H1 (cell line): ENCODE measurements around the gene SLC24A4. TPM values are rescaled to one million over a fixed set of nuclear protein-coding genes. Genes with fewer than 3 reads are reported as not detected.

Experiments
- CTCF ChIA-PET: fragments of 300-600 bp; sonication (Branson Sonifier 250); formaldehyde crosslinking; loops from one replicate; lab custom pipeline; 2021; ENCODE audit not compliant: partially characterized antibody; lab: Charles Lee
- POLR2A ChIA-PET: fragments of 300-600 bp; sonication (Branson Sonifier 250); formaldehyde crosslinking; loops from one replicate; lab custom pipeline; 2021; ENCODE audit warnings: inconsistent platforms; ENCODE audit not compliant: partially characterized antibody; lab: Charles Lee
- DNase-seq, 2 experiments: peaks; one replicate each; pipeline versions ENCODE4 v3.0.0 to v3.0.0-alpha.2; 2010 to 2022; ENCODE audit warnings: low spot score in 2 of 2, low read depth in 1 of 2, mixed read lengths in 1 of 2
- FAIRE-seq: peaks from 2 replicates; lab custom pipeline; 2011; peaks lifted over from hg19 to GRCh38; lab: Jason Lieb, UNC
- H2AFZ ChIP-seq: 2 replicates; pipeline ENCODE4 v1.8.1; 2012; ENCODE audit warnings: low read length, inconsistent platforms
- H2AK5ac ChIP-seq: 2 replicates; pipeline ENCODE4 v1.6.1; 2013; ENCODE audit warnings: low read depth, low read length
- H2BK120ac ChIP-seq: replicated peaks from 2 replicates; pipeline ENCODE3; 2013; ENCODE audit warnings: low read depth, low read length, inconsistent platforms
- H2BK12ac ChIP-seq: 2 replicates; pipeline ENCODE4 v1.6.1; 2013; ENCODE audit warnings: low read depth, low read length
- H2BK15ac ChIP-seq: 2 replicates; pipeline ENCODE4 v1.6.1; 2013; ENCODE audit warnings: low read length
- H2BK20ac ChIP-seq: 2 replicates; pipeline ENCODE4 v1.6.1; 2013; ENCODE audit warnings: low read length
- H2BK5ac ChIP-seq: 2 replicates; pipeline ENCODE4 v1.6.1; 2013; ENCODE audit warnings: low read depth, low read length
- H3K14ac ChIP-seq: 2 replicates; pipeline ENCODE4 v1.6.1; 2013; ENCODE audit warnings: inconsistent platforms; ENCODE audit not compliant: insufficient read length
- H3K18ac ChIP-seq: 2 replicates; pipeline ENCODE4 v1.6.1; 2013; ENCODE audit warnings: low read length; ENCODE audit errors: extremely low read depth
- H3K23ac ChIP-seq: 2 replicates; pipeline ENCODE4 v1.6.1; 2013; ENCODE audit warnings: inconsistent platforms; ENCODE audit not compliant: insufficient read length
- H3K23me2 ChIP-seq: 2 replicates; pipeline ENCODE4 v1.6.1; 2013; ENCODE audit warnings: low read depth, low read length
- H3K27ac ChIP-seq: 2 replicates; pipeline ENCODE4 v1.6.1; 2011; ENCODE audit warnings: low read depth, low read length, inconsistent platforms
- H3K27me3 ChIP-seq, 4 experiments: replicated peaks in 1 of 4; 1 replicate in 1 of 4; 2 replicates in 3 of 4; pipeline versions ENCODE4 v1.6.1 to v1.8.1; 2011 to 2013; ENCODE audit warnings: low read length in 3 of 4, mild to moderate bottlenecking in 3 of 4, inconsistent platforms in 2 of 4, mixed read lengths in 2 of 4, moderate library complexity in 1 of 4; ENCODE audit not compliant: control insufficient read depth in 3 of 4, insufficient read depth in 3 of 4; ENCODE audit errors: extremely low read depth in 1 of 4
- H3K36me3 ChIP-seq, 4 experiments: 2 replicates each; pipeline versions ENCODE4 v1.6.1 to v1.8.1; 2011 to 2013; ENCODE audit warnings: mild to moderate bottlenecking in 4 of 4, low read length in 3 of 4, moderate library complexity in 2 of 4, control low read depth in 1 of 4, inconsistent platforms in 1 of 4; ENCODE audit not compliant: insufficient read depth in 4 of 4, control insufficient read depth in 2 of 4
- H3K4ac ChIP-seq: replicated peaks from 2 replicates; pipeline ENCODE3; 2013; ENCODE audit warnings: low read length, low read depth, mixed read lengths, inconsistent platforms; ENCODE audit not compliant: insufficient read length
- H3K4me1 ChIP-seq, 4 experiments: replicated peaks in 1 of 4; 1 replicate in 1 of 4; 2 replicates in 3 of 4; pipeline versions ENCODE4 v1.6.1 to v1.8.1; 2011 to 2013; ENCODE audit warnings: low read length in 3 of 4, inconsistent platforms in 2 of 4, mixed read lengths in 1 of 4; ENCODE audit not compliant: insufficient read depth in 4 of 4, control insufficient read depth in 3 of 4
- H3K4me2 ChIP-seq, 2 experiments: 2 replicates each; pipeline versions ENCODE4 v1.6.1 to v1.8.1; 2011 to 2013; ENCODE audit warnings: low read depth in 2 of 2, low read length in 2 of 2, control low read depth in 1 of 2, inconsistent platforms in 1 of 2, mild to moderate bottlenecking in 1 of 2; ENCODE audit not compliant: insufficient read depth in 1 of 2
- H3K4me3 ChIP-seq, 4 experiments: fragments of 200-600, 300-600 bp in 1 of 4; sonication (generic), shearing (Covaris generic), sonication (Bioruptor Twin) in 1 of 4; 2 replicates each; pipeline versions ENCODE4 v1.5.1 to v1.8.1; 2011 to 2016; ENCODE audit warnings: low read length in 4 of 4, low read depth in 3 of 4, control low read depth in 2 of 4, inconsistent platforms in 2 of 4, mild to moderate bottlenecking in 2 of 4, mixed read lengths in 1 of 4, moderate library complexity in 1 of 4; ENCODE audit not compliant: insufficient read depth in 2 of 4; ENCODE audit errors: extremely low read depth in 1 of 4
- H3K56ac ChIP-seq: replicated peaks from 2 replicates; pipeline ENCODE3; 2013; ENCODE audit warnings: low read depth, mild to moderate bottlenecking, mixed read lengths, low read length, inconsistent platforms; ENCODE audit not compliant: insufficient read length
- H3K79me1 ChIP-seq: 2 replicates; pipeline ENCODE4 v1.6.1; 2013; ENCODE audit warnings: low read depth, low read length, control low read depth
- H3K79me2 ChIP-seq, 2 experiments: 2 replicates each; pipeline versions ENCODE4 v1.6.1 to v1.8.1; 2012 to 2013; ENCODE audit warnings: low read length in 2 of 2, mild to moderate bottlenecking in 2 of 2, inconsistent platforms in 1 of 2; ENCODE audit not compliant: insufficient read depth in 2 of 2, control insufficient read depth in 1 of 2
- H3K9ac ChIP-seq, 4 experiments: replicated peaks in 1 of 4; 1 replicate in 1 of 4; 2 replicates in 3 of 4; pipeline versions ENCODE4 v1.6.1 to v1.8.1; 2011 to 2013; ENCODE audit warnings: low read depth in 3 of 4, low read length in 3 of 4, control low read depth in 2 of 4, mild to moderate bottlenecking in 2 of 4, moderate library complexity in 2 of 4, inconsistent platforms in 1 of 4; ENCODE audit errors: extremely low read depth in 1 of 4
- H3K9me3 ChIP-seq, 2 experiments: 2 replicates each; pipeline versions ENCODE4 v1.6.1 to v1.8.1; 2012 to 2013; ENCODE audit warnings: mild to moderate bottlenecking in 2 of 2, moderate library complexity in 2 of 2, control low read depth in 1 of 2, inconsistent platforms in 1 of 2, low read depth in 1 of 2, low read length in 1 of 2, mixed read lengths in 1 of 2; ENCODE audit not compliant: insufficient read depth in 2 of 2
- H4K20me1 ChIP-seq, 2 experiments: replicated peaks in 1 of 2; 2 replicates each; pipeline versions ENCODE3 to v1.8.1; 2011 to 2013; ENCODE audit warnings: inconsistent platforms in 2 of 2, low read length in 2 of 2, mild to moderate bottlenecking in 1 of 2; ENCODE audit not compliant: insufficient read depth in 2 of 2, control insufficient read depth in 1 of 2
- H4K5ac ChIP-seq: 2 replicates; pipeline ENCODE4 v1.6.1; 2013; ENCODE audit warnings: low read length, low read depth, mixed read lengths, inconsistent platforms; ENCODE audit not compliant: insufficient read length
- H4K8ac ChIP-seq: 2 replicates; pipeline ENCODE4 v1.8.0; 2013; ENCODE audit warnings: mild to moderate bottlenecking, moderate library complexity, low read length, inconsistent platforms; ENCODE audit not compliant: insufficient read depth; ENCODE audit errors: extremely low read depth
- H4K91ac ChIP-seq: replicated peaks from 2 replicates; pipeline ENCODE3; 2013; ENCODE audit warnings: low read length, mixed read lengths, inconsistent platforms; ENCODE audit not compliant: insufficient read length
- BCL11A ChIP-seq, 2 experiments: IDR thresholded peaks; one replicate each; pipeline ENCODE4 v1.6.1; 2011; ENCODE audit warnings: low read depth in 2 of 2, low read length in 2 of 2, mild to moderate bottlenecking in 2 of 2
- CBX5 ChIP-seq: fragments of 300-800, 300-1000 bp; sonication (generic); IDR thresholded peaks from 2 replicates; pipeline ENCODE4 v1.7.1; 2016; ENCODE audit warnings: antibody characterized with exemption, low read length, low read depth
- EP300 ChIP-seq, 2 experiments: IDR thresholded peaks; 1 replicate in 1 of 2; 2 replicates in 1 of 2; pipeline ENCODE4 v1.6.1; 2011 to 2012; ENCODE audit warnings: low read depth in 2 of 2, low read length in 2 of 2, mild to moderate bottlenecking in 2 of 2, borderline replicate concordance in 1 of 2, inconsistent platforms in 1 of 2, moderate library complexity in 1 of 2
- FOSL1 ChIP-seq: IDR thresholded peaks from 2 replicates; pipeline ENCODE4 v1.6.1; 2011; ENCODE audit warnings: mild to moderate bottlenecking, low read depth, low read length, moderate library complexity; ENCODE audit not compliant: insufficient read depth
- HDAC2 ChIP-seq, 2 experiments: fragments of 300-600 bp in 1 of 2; sonication (generic) in 1 of 2; IDR thresholded peaks; 2 replicates each; pipeline ENCODE4 v1.6.1; 2011 to 2012; ENCODE audit warnings: low read depth in 2 of 2, low read length in 2 of 2, mild to moderate bottlenecking in 2 of 2, moderate library complexity in 2 of 2, borderline replicate concordance in 1 of 2, inconsistent platforms in 1 of 2
- KDM5A ChIP-seq: fragments of 200-600 bp; IDR thresholded peaks from 2 replicates; pipeline ENCODE4 v1.7.1; 2012; ENCODE audit warnings: mild to moderate bottlenecking, low read length, inconsistent platforms, mixed read lengths
- MAFK ChIP-seq: IDR thresholded peaks from 2 replicates; pipeline ENCODE4 v1.6.1; 2012; ENCODE audit warnings: low read depth, mild to moderate bottlenecking, improper control_type of control experiment, low read length
- NRF1 ChIP-seq: IDR thresholded peaks from 2 replicates; pipeline ENCODE4 v1.6.1; 2011; ENCODE audit warnings: mild to moderate bottlenecking, low read depth, low read length, improper control_type of control experiment
- SAP30 ChIP-seq: fragments of 300-600 bp; sonication (generic); IDR thresholded peaks from 2 replicates; pipeline ENCODE4 v1.7.1; 2012; ENCODE audit warnings: low read length, moderate library complexity, mild to moderate bottlenecking, inconsistent platforms; ENCODE audit not compliant: insufficient read depth, insufficient replicate concordance
- SIRT6 ChIP-seq: IDR thresholded peaks from one replicate; pipeline ENCODE4 v1.7.1; 2012; ENCODE audit warnings: low read length, inconsistent platforms
- TEAD4 ChIP-seq: IDR thresholded peaks from 2 replicates; pipeline ENCODE4 v1.6.1; 2012; ENCODE audit warnings: low read depth, low read length, inconsistent platforms, mixed read lengths
- WGBS, 2 experiments: shearing (Covaris generic) in 1 of 2; methylation state at CpG; one replicate each; pipeline versions ENCODE4 v1.1.6 to v1.1.7; 2013 to 2015; ENCODE audit warnings: low lambda C conversion rate in 2 of 2, mixed read lengths in 2 of 2, inconsistent platforms in 1 of 2, low coverage in 1 of 2, missing lambda C conversion rate in 1 of 2; ENCODE audit not compliant: insufficient replicate concordance in 2 of 2, insufficient coverage in 1 of 2, insufficient read length in 1 of 2; ENCODE audit errors: extremely low coverage in 1 of 2, missing lambda C conversion rate in 1 of 2; 5-methylcytosine and 5-hydroxymethylcytosine counted together
- polyA plus RNA-seq, 7 experiments: library from polyadenylated mRNA; depleted of rRNA in 3 of 7; stranded (reverse) in 5 of 7; unstranded in 2 of 7; fragments of >200 nt in 5 of 7; fragments of 200-250 nt in 2 of 7; gene quantifications; 1 replicate in 5 of 7; 2 replicates in 1 of 7; 4 replicates in 1 of 7; pipeline versions ENCODE4 v1.2.1 to v1.2.3, GENCODE V29; 2011 to 2013; ENCODE audit warnings: missing spikeins in 2 of 7, mixed read lengths in 2 of 7
- total RNA-seq: library from RNA; stranded (reverse); fragmentation: NEBNext Ultra II Directional; extraction: Animal tissue kit (Norgen Biotek cat#: 25700); gene quantifications from 2 replicates; pipeline ENCODE4 v1.2.1, GENCODE V29; 2021
- TF ChIP-seq, protein P1 (sequence below): IDR thresholded peaks from 2 replicates; pipeline ENCODE4 v1.6.1; 2012; ENCODE audit warnings: inconsistent platforms

The SLC24A4 gene
- total and polyA plus RNA-seq, 2 of the 8 experiments (the other 6 are each of a cell fraction or from before 2014, with no cell fraction given): 0.27 to 0.89 TPM

DNA sequence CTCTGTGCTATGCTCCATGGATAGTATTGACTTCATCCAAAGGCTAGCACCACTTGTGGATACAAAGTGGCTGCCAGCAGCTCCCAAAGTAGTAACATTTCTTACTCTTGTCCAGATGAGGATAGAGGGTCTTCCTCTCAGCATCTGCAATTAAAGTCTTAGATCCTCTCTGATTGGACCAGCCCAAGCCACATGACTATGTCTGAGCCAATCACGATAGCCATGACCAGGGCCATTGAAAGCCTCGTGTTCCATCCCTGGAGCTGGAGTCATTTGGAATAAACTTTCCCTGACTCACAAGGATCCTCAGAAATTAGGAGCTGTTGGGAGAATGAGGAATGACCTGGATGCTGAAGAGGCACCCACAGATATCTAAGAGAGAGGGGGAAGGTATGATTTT is 28.5 kb upstream of the SLC24A4 start:
- Histone ChIP-seq H3K79me2 (no peaks in the 10 kb centered on the region), H3K14ac (no peak overlapping the region), H3K23me2 (no peaks in the 10 kb centered on the region; the same call in 1 of the 2 replicates), H4K8ac (no peak overlapping the region), H2BK5ac (no peak overlapping the region), H3K4me2 (no peak overlapping the region), H3K4me1 (no peaks in the 10 kb centered on the region), H2BK15ac (no peak overlapping the region), H4K20me1 (no peaks in the 10 kb centered on the region), H3K36me3 (no peaks in the 10 kb centered on the region), H3K23ac (no peak overlapping the region), H4K5ac (no peak overlapping the region), H3K4me3 (no peak overlapping the region), H3K9me3 (no peaks in the 10 kb centered on the region), H2BK120ac (no peak overlapping the region), H3K79me1 (no peaks in the 10 kb centered on the region), H3K27me3 (no peaks in the 10 kb centered on the region), H3K56ac (no peak overlapping the region), H2AFZ (no peak overlapping the region), H3K4ac (no peak overlapping the region), H4K91ac (no peak overlapping the region), H3K9ac (no peak overlapping the region), H3K27ac (no peak overlapping the region), H2AK5ac (no peak overlapping the region), H2BK12ac (no peak overlapping the region), H2BK20ac (no peak overlapping the region), H3K18ac (no peak overlapping the region)
- 89% methylated on average over 2 of the region's 2 CpGs; no CpG with 5 or more reads in 1 of the 2 experiments for WGBS, 2 experiments
- DNase-seq (no peak), FAIRE-seq (no peak)
- no peak for TF ChIP-seq MAFK
- no peak for TF ChIP-seq TEAD4
- no peak for TF ChIP-seq SAP30
- no peak for TF ChIP-seq CBX5
- TF ChIP-seq BCL11A (IDR thresholded peaks at IDR 0.05; ENCODE audit: low read depth in 2 of 2, low read length in 2 of 2): no peak
- no peak for TF ChIP-seq EP300 (IDR thresholded peaks at IDR 0.05; ENCODE audit: borderline replicate concordance in 1 of 2, low read depth in 2 of 2, low read length in 2 of 2)
- no peak for TF ChIP-seq FOSL1
- no peak for TF ChIP-seq SIRT6
- TF ChIP-seq, protein P1, sequence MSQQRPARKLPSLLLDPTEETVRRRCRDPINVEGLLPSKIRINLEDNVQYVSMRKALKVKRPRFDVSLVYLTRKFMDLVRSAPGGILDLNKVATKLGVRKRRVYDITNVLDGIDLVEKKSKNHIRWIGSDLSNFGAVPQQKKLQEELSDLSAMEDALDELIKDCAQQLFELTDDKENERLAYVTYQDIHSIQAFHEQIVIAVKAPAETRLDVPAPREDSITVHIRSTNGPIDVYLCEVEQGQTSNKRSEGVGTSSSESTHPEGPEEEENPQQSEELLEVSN: no peak
- no peak for TF ChIP-seq HDAC2 (IDR thresholded peaks at IDR 0.05; ENCODE audit: borderline replicate concordance in 1 of 2, low read depth in 2 of 2, low read length in 2 of 2)
- no peak for TF ChIP-seq KDM5A
- TF ChIP-seq NRF1: no peak
- ChIA-PET CTCF (interaction anchor here (0.6 to 1.7 kb wide), 4 partner anchors 10 to 121 kb away, joined by 3 to 6 read pairs (median 4); no protein-coding TSS in a partner anchor), POLR2A (interaction anchor here (0.7 kb wide), 1 partner anchor 29 kb away, joined by 3 read pairs; no protein-coding TSS in a partner anchor)
